Pancreas (tissue), 10 donors: ENCODE measurements around the gene UCK1. TPM values are rescaled to one million over a fixed set of nuclear protein-coding genes. Genes with fewer than 3 reads are reported as not detected.

ENCODE experiments used
- ATAC-seq, 4 donors: fragments of 200-7000 bp; cut with Tn5 transposase; one replicate each; pipeline versions ENCODE4 v1.8.0 to v1.9.1; 2020; ENCODE audit warnings: mild to moderate bottlenecking in 4 of 4, moderate library complexity in 4 of 4
- DNase-seq, 6 donors: peaks; one replicate each; pipeline ENCODE4 v3.0.0-alpha.2; 2020
- FAIRE-seq: peaks from 2 replicates; lab custom pipeline; 2012; peaks lifted over from hg19 to GRCh38; lab: Jason Lieb, UNC
- H3K27ac ChIP-seq, 4 donors: fragments of 200-600 bp; sonication (generic); 1 replicate in 3 of 4; 2 replicates in 1 of 4; pipeline versions ENCODE4 v1.5.0 to v1.8.0; 2020
- H3K27me3 ChIP-seq, 4 donors: fragments of 200-600 bp; one replicate each; pipeline ENCODE4 v1.8.0; 2021
- H3K36me3 ChIP-seq, 3 donors: fragments of 200-600 bp; sonication (generic) in 1 of 3; one replicate each; pipeline versions ENCODE4 v1.5.0 to v1.8.0; 2020 to 2021
- H3K4me1 ChIP-seq, 3 donors: fragments of 200-600 bp; one replicate each; pipeline ENCODE4 v1.8.0; 2021
- H3K4me3 ChIP-seq, 4 donors: fragments of 200-600 bp; sonication (generic) in 2 of 4; one replicate each; pipeline versions ENCODE4 v1.5.0 to v1.8.0; 2020 to 2021
- H3K9me3 ChIP-seq, 4 donors: fragments of 200-600 bp; one replicate each; pipeline ENCODE4 v1.8.0; 2021
- WGBS, 2 donors: extraction: QIAGEN DNeasy Blood & Tissue Kit; methylation state at CpG; one replicate each; pipeline ENCODE4 v1.1.7; 2013; 5-methylcytosine and 5-hydroxymethylcytosine counted together
- intact Hi-C, 3 donors: fragments of 100-400 bp; cut with DNase I; formaldehyde crosslinking; loops; one replicate each; pipeline versions ENCODE4 v1.11.1 to v1.14.2; 2022
- polyA plus RNA-seq, 2 donors: library from polyadenylated mRNA; stranded (reverse); fragments of 200-250 nt; gene quantifications; one replicate each; pipeline ENCODE4 v1.2.3, GENCODE V29; 2013
- total RNA-seq, 6 donors: library from RNA; stranded (reverse); fragmentation: NEBNext Ultra II Directional in 4 of 6; extraction: Animal tissue kit (Norgen Biotek cat#: 25700) in 4 of 6; gene quantifications; one replicate each; pipeline versions ENCODE4 v1.2.1 to v1.2.4, GENCODE V29; 2021 to 2023
- TF ChIP-seq, protein P1 (sequence below), 4 donors: fragments of 200-600 bp; sonication (generic) in 3 of 4; IDR thresholded peaks; one replicate each; pipeline versions ENCODE4 v1.5.0 to v1.8.0; 2021; ENCODE audit warnings: antibody characterized with exemption in 4 of 4
- donor health status: healthy with polysubstance abuse.
- donor health status: DM: no; HTN: no; CAD: no; lungs with moderate emphysema.
- donor health status: DM: no; HTN: no; CAD: no.
- donor health status: control.
- donor health status: control.
- donor health status: Bipolar disorder and iron deficiency.
- donor health status: DM: yes; HTN: yes; CAD: no.
- donor health status: DM: no; HTN: no; CAD: no.
- donor health status: DM: no; HTN: no; CAD: no.
- donor health status: DM: yes; HTN: yes; CAD: no.

Gene UCK1
- total and polyA plus RNA-seq, 8 donors, result 11.2 to 31.2 (median 18.2) TPM

DNA sequence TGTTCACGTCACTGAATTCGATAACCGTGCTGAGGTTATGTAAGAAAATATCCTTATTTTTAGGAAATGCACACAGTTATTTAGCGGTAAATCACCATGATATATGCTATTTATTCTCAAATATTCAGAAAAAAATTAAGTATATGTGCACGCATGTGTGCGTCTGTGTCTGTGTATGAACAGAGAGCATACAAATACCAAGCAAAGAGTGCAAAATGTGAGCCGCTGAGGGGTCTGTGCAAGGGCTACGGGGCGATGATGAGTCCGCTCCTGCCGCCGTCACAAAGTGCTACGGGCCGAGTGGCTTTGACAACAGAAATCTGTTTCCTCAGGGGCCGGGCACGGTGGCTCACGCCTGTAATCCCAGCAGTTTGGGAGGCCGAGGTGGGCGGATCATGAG, 6.9 kb upstream of the UCK1 start:
- intact Hi-C loops, result no loop called here
- TF ChIP-seq, protein P1, sequence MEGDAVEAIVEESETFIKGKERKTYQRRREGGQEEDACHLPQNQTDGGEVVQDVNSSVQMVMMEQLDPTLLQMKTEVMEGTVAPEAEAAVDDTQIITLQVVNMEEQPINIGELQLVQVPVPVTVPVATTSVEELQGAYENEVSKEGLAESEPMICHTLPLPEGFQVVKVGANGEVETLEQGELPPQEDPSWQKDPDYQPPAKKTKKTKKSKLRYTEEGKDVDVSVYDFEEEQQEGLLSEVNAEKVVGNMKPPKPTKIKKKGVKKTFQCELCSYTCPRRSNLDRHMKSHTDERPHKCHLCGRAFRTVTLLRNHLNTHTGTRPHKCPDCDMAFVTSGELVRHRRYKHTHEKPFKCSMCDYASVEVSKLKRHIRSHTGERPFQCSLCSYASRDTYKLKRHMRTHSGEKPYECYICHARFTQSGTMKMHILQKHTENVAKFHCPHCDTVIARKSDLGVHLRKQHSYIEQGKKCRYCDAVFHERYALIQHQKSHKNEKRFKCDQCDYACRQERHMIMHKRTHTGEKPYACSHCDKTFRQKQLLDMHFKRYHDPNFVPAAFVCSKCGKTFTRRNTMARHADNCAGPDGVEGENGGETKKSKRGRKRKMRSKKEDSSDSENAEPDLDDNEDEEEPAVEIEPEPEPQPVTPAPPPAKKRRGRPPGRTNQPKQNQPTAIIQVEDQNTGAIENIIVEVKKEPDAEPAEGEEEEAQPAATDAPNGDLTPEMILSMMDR (IDR thresholded peaks at IDR 0.05), result no peak
- H3K4me1 ChIP-seq, result peaks cover 0 to 7% (median 0%) of the 10 kb centered on the region in 3 donors
- FAIRE-seq (no peak), DNase-seq (no peak), ATAC-seq (no peak)
- no peaks in the 10 kb centered on the region for H3K9me3 ChIP-seq
- no peaks in the 10 kb centered on the region for H3K36me3 ChIP-seq
- no peak overlapping the region for H3K4me3 ChIP-seq
- no peaks in the 10 kb centered on the region for H3K27me3 ChIP-seq
- 96 to 97% methylated on average over 19 of the region's 19 CpGs for WGBS, 2 donors
- H3K27ac ChIP-seq, result no peak overlapping the region

DNA sequence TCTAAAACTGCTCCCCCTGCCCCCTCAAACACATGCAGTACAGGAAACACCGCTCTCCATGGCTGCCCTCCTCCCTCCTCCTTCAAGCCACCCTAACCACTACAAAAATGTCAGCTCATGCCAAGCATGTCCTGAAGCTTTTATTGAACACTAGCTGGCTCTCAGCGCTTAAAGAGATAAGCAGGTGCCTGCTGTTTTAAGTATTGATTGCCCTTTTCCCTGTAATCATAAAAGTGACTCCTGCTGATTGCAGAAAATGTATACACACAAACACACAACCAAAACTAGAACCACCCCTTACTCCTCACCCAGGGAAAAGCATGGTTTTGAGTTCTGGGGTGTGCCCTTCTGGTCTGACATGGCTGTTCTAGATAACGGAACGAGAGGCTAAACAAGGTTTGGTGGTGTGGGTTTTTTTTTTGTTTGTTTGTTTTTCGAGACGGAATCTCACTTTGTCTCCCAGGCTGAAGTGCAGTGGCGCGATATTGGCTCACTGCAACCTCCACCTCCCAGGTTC, 3.7 kb upstream of the UCK1 start:
- FAIRE-seq, result no peak
- peak; percentile 7 to 59 (median 45) for ATAC-seq
- TF ChIP-seq, protein P1 (IDR thresholded peaks at IDR 0.05), result no peak
- Histone ChIP-seq H3K27me3 (no peaks in the 10 kb centered on the region), H3K9me3 (no peaks in the 10 kb centered on the region), H3K27ac (no peak overlapping the region), H3K4me3 (no peak overlapping the region), H3K36me3 (no peaks in the 10 kb centered on the region), H3K4me1 (peaks cover 3 to 16% (median 4%) of the 10 kb centered on the region in 3 donors)
- 10 to 11% methylated on average over 8 of the region's 8 CpGs for WGBS, 2 donors
- peak in 1 of 6 donors; percentile 50 for DNase-seq
- intact Hi-C loops, result no loop called here

DNA sequence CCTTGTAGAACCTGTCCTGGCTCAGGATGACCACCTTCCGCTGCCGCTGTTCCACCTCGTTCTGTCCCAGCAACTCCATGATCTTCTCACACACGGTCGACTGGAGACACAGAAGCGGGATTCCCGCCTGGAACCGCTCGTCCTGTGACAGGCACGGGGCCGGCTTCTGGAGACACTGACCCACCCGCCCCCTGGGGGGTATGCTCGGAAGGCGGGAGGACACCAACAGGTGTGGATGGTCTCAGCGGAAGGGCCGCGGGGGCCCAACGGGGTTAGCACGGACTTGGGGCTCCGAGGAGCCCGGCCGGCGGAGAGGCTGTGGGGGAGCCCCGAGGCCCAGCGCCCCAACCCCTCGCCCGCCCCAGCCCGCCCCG, 530 bp downstream of the UCK1 start:
- 1 to 4% methylated on average over 23 to 29 of the region's 29 CpGs for WGBS, 2 donors
- Histone ChIP-seq H3K9me3 (no peaks in the 10 kb centered on the region), H3K27ac (peak overlapping the region; percentile 8 to 69 (median 64)), H3K27me3 (no peaks in the 10 kb centered on the region), H3K4me1 (peaks cover 4 to 17% (median 4%) of the 10 kb centered on the region in 3 donors), H3K4me3 (peak overlapping the region; percentile 60 to 99 (median 96)), H3K36me3 (peaks cover 0 to 16% (median 0%) of the 10 kb centered on the region in 3 donors)
- FAIRE-seq (no peak), DNase-seq (peak in 4 of 6 donors; percentile 27 to 81 (median 58)), ATAC-seq (peak; percentile 10 to 45 (median 22))
- intact Hi-C loops, result no loop called here
- TF ChIP-seq, protein P1 (IDR thresholded peaks at IDR 0.05), result no peak

DNA sequence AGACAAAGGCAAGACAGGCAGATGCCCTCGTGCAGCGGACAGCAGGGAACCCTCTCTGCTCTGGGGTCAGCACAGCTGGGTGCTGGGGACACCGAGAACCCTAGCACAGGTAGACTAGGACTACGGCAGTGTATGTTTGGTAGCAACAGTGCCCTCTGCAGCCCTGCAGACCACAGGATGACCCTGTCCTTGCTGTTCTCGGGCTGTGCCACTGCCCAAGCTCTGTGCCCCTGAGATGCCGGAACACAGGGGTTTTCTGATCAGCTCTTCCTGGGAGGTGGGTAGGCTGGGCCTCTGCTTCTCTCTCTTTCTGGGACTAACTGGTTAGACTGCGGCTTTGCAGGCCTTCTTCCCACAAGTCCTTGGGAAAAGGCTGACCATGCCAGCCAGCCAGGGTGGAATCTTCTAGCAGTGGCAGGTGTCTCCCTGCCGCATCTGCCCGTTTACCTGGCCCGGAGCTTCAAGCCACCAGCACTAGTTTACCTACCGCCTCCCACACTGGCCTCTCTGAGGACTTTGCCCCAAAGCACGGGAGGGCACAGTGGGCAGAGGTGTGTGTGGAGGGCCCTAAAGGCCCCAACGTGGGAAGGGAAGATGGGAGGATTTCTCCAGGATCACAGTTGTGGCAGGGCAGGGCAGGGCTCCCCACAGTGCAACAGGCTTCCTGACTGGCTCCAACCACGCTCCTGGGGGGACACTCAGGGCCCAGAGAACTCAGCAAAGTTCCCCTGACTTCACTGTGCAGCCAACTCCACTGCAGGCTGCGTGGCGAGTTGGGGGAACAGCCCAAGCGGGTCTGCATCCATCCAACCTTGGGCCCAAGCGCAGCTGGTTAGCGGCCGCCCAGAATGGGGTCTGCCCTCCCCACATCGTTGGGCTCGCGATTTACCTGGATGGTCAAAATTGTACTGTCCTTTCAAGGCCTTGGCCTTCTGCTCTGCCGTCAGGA, 1.2 kb downstream of the UCK1 start:
- Histone ChIP-seq H3K27ac (peak overlapping the region in 1 of 4 donors; percentile 8), H3K9me3 (no peaks in the 10 kb centered on the region), H3K27me3 (no peaks in the 10 kb centered on the region), H3K4me3 (peak overlapping the region; percentile 60 to 99 (median 96)), H3K36me3 (peaks cover 0 to 22% (median 0%) of the 10 kb centered on the region in 3 donors), H3K4me1 (peaks cover 4 to 10% (median 4%) of the 10 kb centered on the region in 3 donors)
- WGBS, 2 donors, result 44 to 50% methylated on average over 24 of the region's 24 CpGs
- no peak for DNase-seq
- TF ChIP-seq, protein P1 (IDR thresholded peaks at IDR 0.05), result no peak
- intact Hi-C loops, result no loop called here
- no peak for ATAC-seq
- FAIRE-seq, result no peak
